A673 (cell line): ENCODE results near the gene KIF9.

Source experiments
- EZH2 ChIP-seq: fragments of 200-600 bp; sonication (generic); IDR thresholded peaks from 2 replicates; pipeline ENCODE4 v1.6.1; 2017; ENCODE audit warnings: borderline replicate concordance, low read depth, mild to moderate bottlenecking, mixed read lengths, antibody characterized with exemption, low read length; ENCODE audit not compliant: poor library complexity, severe bottlenecking
- TF ChIP-seq, protein P1 (sequence below): fragments of 300-800, 200-600 bp; sonication (generic); conservative IDR thresholded peaks from 2 replicates; pipeline ENCODE4 v1.5.1; 2017; ENCODE audit warnings: low read depth, mild to moderate bottlenecking, antibody characterized with exemption, low read length, moderate library complexity, mixed read lengths

- TF ChIP-seq, protein P1, sequence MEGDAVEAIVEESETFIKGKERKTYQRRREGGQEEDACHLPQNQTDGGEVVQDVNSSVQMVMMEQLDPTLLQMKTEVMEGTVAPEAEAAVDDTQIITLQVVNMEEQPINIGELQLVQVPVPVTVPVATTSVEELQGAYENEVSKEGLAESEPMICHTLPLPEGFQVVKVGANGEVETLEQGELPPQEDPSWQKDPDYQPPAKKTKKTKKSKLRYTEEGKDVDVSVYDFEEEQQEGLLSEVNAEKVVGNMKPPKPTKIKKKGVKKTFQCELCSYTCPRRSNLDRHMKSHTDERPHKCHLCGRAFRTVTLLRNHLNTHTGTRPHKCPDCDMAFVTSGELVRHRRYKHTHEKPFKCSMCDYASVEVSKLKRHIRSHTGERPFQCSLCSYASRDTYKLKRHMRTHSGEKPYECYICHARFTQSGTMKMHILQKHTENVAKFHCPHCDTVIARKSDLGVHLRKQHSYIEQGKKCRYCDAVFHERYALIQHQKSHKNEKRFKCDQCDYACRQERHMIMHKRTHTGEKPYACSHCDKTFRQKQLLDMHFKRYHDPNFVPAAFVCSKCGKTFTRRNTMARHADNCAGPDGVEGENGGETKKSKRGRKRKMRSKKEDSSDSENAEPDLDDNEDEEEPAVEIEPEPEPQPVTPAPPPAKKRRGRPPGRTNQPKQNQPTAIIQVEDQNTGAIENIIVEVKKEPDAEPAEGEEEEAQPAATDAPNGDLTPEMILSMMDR = no peak
- no peak for TF ChIP-seq EZH2
Measured at GRCh38 chr3:47270526-47270925, 12.1 kb downstream of the KIF9 start.
